Karpas-422 (cell line): ENCODE measurements around the gene TIMP3. TPM values are rescaled to one million over a fixed set of nuclear protein-coding genes. Genes with fewer than 3 reads are reported as not detected.

Experiments
- DNase-seq: peaks from one replicate; pipeline ENCODE4 v3.0.0-alpha.2; 2015
- H2AFZ ChIP-seq: fragments of 200-600 bp; sonication (generic); 2 replicates; pipeline ENCODE4 v1.6.1; 2014; ENCODE audit warnings: antibody characterized with exemption, low read length, mixed read lengths
- H3K27ac ChIP-seq: fragments of 200-600 bp; sonication (generic); 2 replicates; pipeline ENCODE4 v1.5.1; 2014; ENCODE audit warnings: mild to moderate bottlenecking, low read length, moderate library complexity
- H3K27me3 ChIP-seq: fragments of 200-600 bp; sonication (generic); 2 replicates; pipeline ENCODE4 v1.6.1; 2014; ENCODE audit warnings: low read length, mixed read lengths
- H3K36me3 ChIP-seq: fragments of 200-600 bp; sonication (generic); 2 replicates; pipeline ENCODE4 v1.6.1; 2014; ENCODE audit warnings: low read length, mixed read lengths; ENCODE audit not compliant: insufficient read depth
- H3K4me1 ChIP-seq: fragments of 200-600 bp; sonication (generic); 2 replicates; pipeline ENCODE4 v1.6.1; 2014; ENCODE audit warnings: mild to moderate bottlenecking, low read length, mixed read lengths
- H3K4me2 ChIP-seq: fragments of 200-600 bp; sonication (generic); 2 replicates; pipeline ENCODE4 v1.6.1; 2014; ENCODE audit warnings: low read length, low read depth, mild to moderate bottlenecking; ENCODE audit not compliant: poor library complexity, severe bottlenecking
- H3K4me3 ChIP-seq: fragments of 200-600 bp; sonication (generic); 2 replicates; pipeline ENCODE4 v1.5.1; 2014; ENCODE audit warnings: mild to moderate bottlenecking, antibody characterized with exemption, low read length, mixed read lengths
- H3K79me2 ChIP-seq: fragments of 200-600 bp; sonication (generic); 2 replicates; pipeline ENCODE4 v1.6.1; 2014; ENCODE audit warnings: mild to moderate bottlenecking, low read length, mixed read lengths
- H3K9ac ChIP-seq: fragments of 200-600 bp; sonication (generic); 2 replicates; pipeline ENCODE4 v1.6.0; 2014; ENCODE audit warnings: low read length
- H3K9me2 ChIP-seq: fragments of 200-600 bp; sonication (generic), shearing (Covaris generic); replicated peaks from 2 replicates; pipeline ENCODE4 v1.6.0; 2014; ENCODE audit warnings: mild to moderate bottlenecking, low read length, moderate library complexity; ENCODE audit not compliant: insufficient read depth
- H3K9me3 ChIP-seq: fragments of 300-700, 200-600 bp; sonication (generic); 2 replicates; pipeline ENCODE4 v1.6.1; 2014; ENCODE audit warnings: low read length, mixed read lengths
- H4K20me1 ChIP-seq: fragments of 200-600 bp; sonication (generic); 2 replicates; pipeline ENCODE4 v1.6.1; 2014; ENCODE audit warnings: mild to moderate bottlenecking, antibody characterized with exemption, low read length, low read depth; ENCODE audit not compliant: insufficient read depth
- total RNA-seq: library from RNA; depleted of rRNA; stranded (reverse); fragments of >200 nt; shearing (Covaris generic); gene quantifications from 2 replicates; pipeline ENCODE4 v1.2.3, GENCODE V29; 2014; ENCODE audit warnings: low replicate concordance

Gene TIMP3
- total RNA-seq, 1 experiment from 2014 or later, result not detected

GRCh38 chr22:32809786-32810554 is 8.5 kb downstream of the TIMP3 start:
- Histone ChIP-seq H3K79me2 (no peaks in the 10 kb centered on the region), H3K4me2 (no peak overlapping the region), H3K9me3 (no peaks in the 10 kb centered on the region), H3K9me2 (no peaks in the 10 kb centered on the region), H3K4me3 (no peak overlapping the region), H3K27ac (no peak overlapping the region), H3K9ac (no peak overlapping the region), H2AFZ (no peak overlapping the region), H4K20me1 (no peaks in the 10 kb centered on the region), H3K36me3 (no peaks in the 10 kb centered on the region), H3K4me1 (no peaks in the 10 kb centered on the region), H3K27me3 (no peaks in the 10 kb centered on the region)
- DNase-seq, result no peak

DNA sequence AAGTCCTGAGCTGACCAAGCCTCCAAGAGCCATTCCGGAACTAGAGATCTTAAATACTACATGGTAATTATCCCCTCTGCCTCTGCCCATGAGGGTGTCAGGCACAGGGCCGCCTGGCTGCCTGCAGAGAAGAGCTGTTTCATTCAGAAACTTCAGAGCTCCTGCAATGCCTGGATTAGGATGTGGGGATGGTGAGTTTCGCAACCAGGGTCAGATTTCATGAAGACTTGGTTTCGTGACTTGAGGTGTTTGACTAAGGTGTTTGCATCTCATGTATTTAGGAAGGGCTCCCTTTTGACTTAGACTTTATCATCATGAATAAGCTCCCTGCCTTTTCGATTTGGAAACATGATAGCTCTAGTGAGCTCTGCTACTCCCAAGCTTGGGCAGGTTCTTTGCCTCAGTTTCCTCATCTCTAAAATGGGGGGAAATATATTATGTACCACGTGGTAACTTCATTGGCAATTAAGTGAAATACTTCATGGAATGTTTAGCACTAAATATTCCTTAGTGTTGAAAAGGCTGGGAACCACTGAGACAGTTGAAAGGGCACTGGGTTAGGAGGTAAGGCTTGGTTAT is 9.1 kb downstream of the TIMP3 start:
- no peak overlapping the region for H3K27ac ChIP-seq
- H2AFZ ChIP-seq, result no peak overlapping the region
- H3K4me3 ChIP-seq, result no peak overlapping the region
- no peaks in the 10 kb centered on the region for H3K9me2 ChIP-seq
- no peaks in the 10 kb centered on the region for H3K4me1 ChIP-seq
- no peaks in the 10 kb centered on the region for H3K9me3 ChIP-seq
- H3K36me3 ChIP-seq, result no peaks in the 10 kb centered on the region
- DNase-seq, result no peak
- no peaks in the 10 kb centered on the region for H3K27me3 ChIP-seq
- H3K9ac ChIP-seq, result no peak overlapping the region
- H3K4me2 ChIP-seq, result no peak overlapping the region
- H4K20me1 ChIP-seq, result no peaks in the 10 kb centered on the region
- no peaks in the 10 kb centered on the region for H3K79me2 ChIP-seq

DNA sequence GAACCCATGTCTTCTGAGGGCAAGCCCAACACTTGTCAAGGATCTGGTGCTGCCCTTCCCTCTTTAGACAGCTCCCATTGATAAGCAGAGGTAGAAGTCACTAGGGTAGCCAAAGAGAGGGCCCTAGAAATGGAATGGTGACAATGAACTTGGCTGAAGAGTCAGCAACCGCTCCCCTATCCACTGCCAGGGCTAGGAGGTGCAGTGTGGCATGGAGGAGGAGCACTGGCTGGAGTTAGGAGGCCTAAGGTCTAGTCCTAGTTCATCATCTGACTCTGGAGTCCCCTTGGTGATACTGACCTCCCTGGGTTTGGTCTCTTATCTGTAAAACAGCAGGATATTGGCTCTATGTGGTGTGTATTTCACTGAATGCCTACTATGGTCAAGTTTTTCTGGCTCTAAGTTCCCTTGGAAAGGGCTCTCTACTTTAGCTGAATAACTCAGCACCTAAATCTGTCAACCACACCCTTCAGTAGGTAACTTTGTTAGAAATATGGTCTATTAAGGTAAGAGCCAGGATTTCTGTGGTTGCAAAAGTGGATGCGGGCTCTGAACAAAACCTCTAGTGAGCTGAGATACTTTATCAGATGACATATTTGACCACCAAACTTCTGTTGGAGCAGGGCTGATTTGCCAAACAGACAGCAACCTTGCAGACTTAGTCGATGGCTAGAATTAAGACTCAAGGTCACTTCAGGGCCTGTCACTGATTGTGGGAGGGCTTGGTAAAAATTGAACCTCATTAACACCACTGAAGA is 10.5 kb downstream of the TIMP3 start:
- H3K4me3 ChIP-seq, result no peak overlapping the region
- H3K4me1 ChIP-seq, result no peaks in the 10 kb centered on the region
- H4K20me1 ChIP-seq, result no peaks in the 10 kb centered on the region
- H3K9ac ChIP-seq, result no peak overlapping the region
- H3K27ac ChIP-seq, result no peak overlapping the region
- H3K9me3 ChIP-seq, result no peaks in the 10 kb centered on the region
- no peaks in the 10 kb centered on the region for H3K79me2 ChIP-seq
- H2AFZ ChIP-seq, result no peak overlapping the region
- no peak overlapping the region for H3K4me2 ChIP-seq
- no peak for DNase-seq
- no peaks in the 10 kb centered on the region for H3K9me2 ChIP-seq
- H3K36me3 ChIP-seq, result no peaks in the 10 kb centered on the region
- no peaks in the 10 kb centered on the region for H3K27me3 ChIP-seq

GRCh38 chr22:32814285-32814860 is 12.9 kb downstream of the TIMP3 start:
- no peaks in the 10 kb centered on the region for H3K79me2 ChIP-seq

DNA sequence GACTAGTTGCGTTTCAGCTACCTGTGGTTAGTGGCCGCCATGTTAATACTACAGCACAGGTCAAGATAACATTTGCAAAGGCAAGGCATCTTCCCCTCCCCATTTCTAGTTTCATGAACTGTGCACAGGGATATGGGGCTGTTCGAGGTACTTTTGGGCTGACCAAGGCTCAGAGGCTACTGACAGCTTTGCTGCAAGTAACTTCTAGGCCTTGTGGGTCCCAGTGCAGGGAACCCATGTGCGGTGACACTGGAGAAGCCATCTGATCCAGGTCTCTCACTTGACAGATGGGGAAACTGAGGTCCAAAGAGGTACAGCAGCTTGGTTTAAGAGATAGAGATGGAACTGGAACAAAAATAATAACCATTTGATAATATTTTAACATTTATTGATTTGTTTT is 13.6 kb downstream of the TIMP3 start:
- no peak for DNase-seq
- Histone ChIP-seq H3K27ac (no peak overlapping the region), H3K4me2 (no peak overlapping the region), H3K9ac (no peak overlapping the region), H3K79me2 (no peaks in the 10 kb centered on the region), H3K4me3 (no peak overlapping the region), H3K36me3 (no peaks in the 10 kb centered on the region), H3K4me1 (no peaks in the 10 kb centered on the region), H3K27me3 (no peaks in the 10 kb centered on the region), H3K9me3 (no peaks in the 10 kb centered on the region), H2AFZ (no peak overlapping the region), H4K20me1 (no peaks in the 10 kb centered on the region), H3K9me2 (no peaks in the 10 kb centered on the region)

More at GRCh38 chr22:32814285-32814860, 12.9 kb downstream of the TIMP3 start:
- Histone ChIP-seq H3K4me2 (no peak overlapping the region), H3K27ac (no peak overlapping the region), H3K9me2 (no peaks in the 10 kb centered on the region), H3K36me3 (no peaks in the 10 kb centered on the region), H3K4me3 (no peak overlapping the region), H4K20me1 (no peaks in the 10 kb centered on the region), H3K27me3 (no peaks in the 10 kb centered on the region), H2AFZ (no peak overlapping the region), H3K9me3 (no peaks in the 10 kb centered on the region), H3K9ac (no peak overlapping the region), H3K4me1 (no peaks in the 10 kb centered on the region)
- DNase-seq, result no peak

GRCh38 chr22:32815943-32816342 is 14.4 kb downstream of the TIMP3 start:
- Histone ChIP-seq H3K4me2 (no peak overlapping the region), H3K9ac (no peak overlapping the region), H3K27ac (no peak overlapping the region), H3K79me2 (no peaks in the 10 kb centered on the region), H2AFZ (no peak overlapping the region), H3K27me3 (no peaks in the 10 kb centered on the region), H3K9me3 (no peaks in the 10 kb centered on the region), H3K9me2 (no peaks in the 10 kb centered on the region), H3K4me3 (no peak overlapping the region), H3K4me1 (no peaks in the 10 kb centered on the region), H4K20me1 (no peaks in the 10 kb centered on the region), H3K36me3 (no peaks in the 10 kb centered on the region)
- no peak for DNase-seq

- Histone ChIP-seq H3K9me2 (no peaks in the 10 kb centered on the region), H3K4me2 (no peak overlapping the region), H3K27me3 (no peaks in the 10 kb centered on the region), H3K36me3 (no peaks in the 10 kb centered on the region), H3K9ac (no peak overlapping the region), H4K20me1 (no peaks in the 10 kb centered on the region), H3K4me1 (no peaks in the 10 kb centered on the region; the same call in 1 of the 2 replicates), H3K27ac (no peak overlapping the region), H3K9me3 (no peaks in the 10 kb centered on the region), H2AFZ (no peak overlapping the region), H3K4me3 (no peak overlapping the region), H3K79me2 (no peaks in the 10 kb centered on the region)
- DNase-seq, result no peak
Measured at GRCh38 chr22:32817137-32817730, 15.7 kb downstream of the TIMP3 start.
